Peyer's patch (tissue), 4 donors: ENCODE results near the gene TMTC2.

Experiments
- CTCF ChIP-seq, 6 experiments: fragments of 450-650 bp in 4 of 6; fragments of 200-600 bp in 2 of 6; sonication (generic) in 1 of 6; IDR thresholded peaks; one replicate each; pipeline ENCODE4 v1.5.1; 2017 to 2019; ENCODE audit warnings: antibody characterized with exemption in 6 of 6, mild to moderate bottlenecking in 3 of 6, moderate library complexity in 1 of 6
- POLR2A ChIP-seq, 2 donors: fragments of 450-650 bp; IDR thresholded peaks; one replicate each; pipeline ENCODE4 v1.5.1; 2017; ENCODE audit warnings: antibody characterized with exemption in 2 of 2, mild to moderate bottlenecking in 2 of 2, moderate library complexity in 2 of 2

GRCh38 chr12:83010169-83010804, 323.6 kb downstream of the TMTC2 start:
- TF ChIP-seq CTCF (IDR thresholded peaks at IDR 0.05) (no peak), POLR2A (IDR thresholded peaks at IDR 0.05) (no peak)
